OCI-LY3 (cell line): Measurements from ENCODE around the gene AKIP1.
"Not testable (repeated sequence)": the region's sequence is repeated elsewhere in the genome, so short reads cannot be mapped to it uniquely, and the experiment has no call there.

Experiments used
- CTCF ChIP-seq: fragments of 200-600, 300-600 bp; sonication (generic); IDR thresholded peaks from 2 replicates; pipeline ENCODE4 v1.5.1; 2014; ENCODE audit warnings: antibody characterized with exemption, low read length, low read depth
- EZH2phosphoT487 ChIP-seq: fragments of 200-600 bp; shearing (Covaris generic); IDR thresholded peaks from 2 replicates; pipeline ENCODE4 v1.6.1; 2018; ENCODE audit warnings: antibody characterized with exemption, mixed run types, low read depth

GRCh38 chr11:8891185-8891584 lies 19.8 kb upstream of the AKIP1 start:
- not testable (repeated sequence) for TF ChIP-seq CTCF, EZH2phosphoT487
